NCI-H82 (cell line): ENCODE data around the gene B9D1.

Experiments used
- DNase-seq: peaks from one replicate; lab custom pipeline; 2025; lab: John Stamatoyannopoulos, UW

B9D1 gene, protein sequence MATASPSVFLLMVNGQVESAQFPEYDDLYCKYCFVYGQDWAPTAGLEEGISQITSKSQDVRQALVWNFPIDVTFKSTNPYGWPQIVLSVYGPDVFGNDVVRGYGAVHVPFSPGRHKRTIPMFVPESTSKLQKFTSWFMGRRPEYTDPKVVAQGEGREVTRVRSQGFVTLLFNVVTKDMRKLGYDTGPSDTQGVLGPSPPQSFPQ

DNA sequence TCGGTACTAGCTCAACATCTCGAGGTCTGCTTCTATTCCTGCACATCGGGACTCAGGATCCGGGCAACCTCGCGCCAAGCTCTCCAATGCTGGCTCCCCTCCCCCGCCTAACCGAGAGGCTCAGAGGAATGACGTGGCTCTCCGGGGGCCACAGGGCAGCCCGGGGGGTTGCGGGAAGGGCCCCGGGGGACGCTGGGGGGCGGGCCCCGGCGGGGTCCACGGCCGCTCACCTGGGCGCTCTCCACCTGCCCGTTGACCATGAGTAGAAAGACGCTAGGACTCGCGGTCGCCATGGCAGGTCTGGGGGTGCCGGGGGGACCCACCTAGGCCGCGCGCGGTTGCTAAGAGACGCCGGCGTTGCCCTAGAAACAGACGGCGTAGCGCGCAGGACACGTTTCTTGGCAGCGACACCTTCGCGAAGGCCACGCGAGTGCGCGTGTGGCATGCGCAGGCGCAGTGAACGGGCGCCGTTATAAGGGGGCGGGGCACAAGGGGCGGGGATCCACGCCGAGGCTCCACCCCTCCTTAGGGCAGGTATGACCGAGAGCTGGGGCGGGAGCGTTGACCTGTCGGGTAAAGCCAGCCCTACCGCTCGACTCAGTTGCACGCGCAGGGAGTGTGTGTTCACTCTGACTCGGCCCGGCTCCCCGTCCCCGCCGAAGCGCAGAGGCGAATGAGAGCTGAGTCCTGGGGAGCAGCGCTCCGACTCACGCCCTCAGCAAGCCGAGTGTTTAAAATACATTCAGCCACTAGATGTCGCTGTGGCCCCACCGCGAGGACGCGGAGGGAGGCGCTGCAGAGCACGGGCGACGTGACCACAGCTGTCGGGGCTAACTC is at the start of gene B9D1:
Gene B9D1 (minus strand): TSS at position 447 of the 837 bp plus-strand sequence. CDS start 154 bp downstream, at position 293.
- peak; percentile 95 for DNase-seq

DNA sequence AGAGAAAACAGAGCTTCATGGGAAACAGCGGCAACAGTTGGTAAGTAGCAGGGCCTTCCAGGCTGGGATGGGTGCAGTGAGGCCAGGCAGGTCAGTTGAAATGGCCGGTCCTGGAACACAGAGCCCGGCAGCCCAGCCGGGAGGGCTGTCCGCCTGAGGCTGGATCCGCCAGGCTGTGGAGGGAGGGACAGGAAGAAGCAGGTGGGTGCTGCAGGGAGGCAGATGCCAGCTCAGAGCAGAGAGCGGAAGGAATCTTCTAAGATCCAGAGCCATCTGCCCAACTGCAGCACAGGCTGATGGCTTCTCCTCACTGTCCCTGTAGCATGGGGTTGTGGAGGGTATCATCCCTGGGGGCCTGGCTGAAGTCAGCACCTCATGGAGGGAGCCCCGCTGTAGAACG is 49.1 kb upstream of the B9D1 start:
- DNase-seq, result peak; percentile 90

DNA sequence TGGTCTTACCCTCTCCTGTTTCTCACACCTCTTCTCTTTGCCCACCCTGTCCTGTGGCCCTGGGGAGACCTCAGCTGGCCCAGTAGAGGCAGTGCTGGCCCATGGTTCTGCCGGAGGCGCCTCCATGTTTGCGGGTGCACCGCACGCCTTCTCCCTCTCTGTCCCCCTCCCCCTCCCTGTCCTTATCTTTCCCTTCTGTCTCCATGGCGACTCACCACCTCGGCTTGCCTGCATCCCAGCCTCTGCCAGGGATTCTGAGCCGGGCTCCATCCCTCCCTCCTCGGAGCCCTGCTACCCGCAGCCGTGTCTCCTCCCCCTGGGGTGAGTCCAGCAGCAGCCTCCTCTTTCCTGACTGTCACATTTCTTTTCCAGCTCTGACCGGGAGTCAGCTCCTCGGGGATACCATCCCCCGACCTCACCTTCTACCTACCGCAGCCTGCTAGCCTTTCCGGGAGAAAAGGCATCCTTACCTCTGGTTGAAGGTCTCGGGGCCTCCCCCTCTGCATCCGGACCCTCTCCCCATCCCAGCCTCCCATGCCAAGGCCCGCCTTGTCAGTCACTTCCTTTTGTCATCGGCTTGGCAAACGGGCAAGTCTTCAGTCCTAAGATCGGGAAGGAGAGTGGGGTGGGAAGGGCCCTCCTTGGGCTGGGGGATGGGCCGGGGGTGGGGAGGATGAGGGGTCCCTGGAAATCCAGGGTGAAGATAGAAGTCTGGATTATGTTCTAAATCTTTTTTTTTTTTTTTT is 48.5 kb upstream of the B9D1 start, which contains the start of gene RNF112:
Gene RNF112 (plus strand): TSS at position 358 of the 746 bp plus-strand sequence. CDS start 177 bp downstream, at position 535.
- DNase-seq, result peak; percentile 22

DNA sequence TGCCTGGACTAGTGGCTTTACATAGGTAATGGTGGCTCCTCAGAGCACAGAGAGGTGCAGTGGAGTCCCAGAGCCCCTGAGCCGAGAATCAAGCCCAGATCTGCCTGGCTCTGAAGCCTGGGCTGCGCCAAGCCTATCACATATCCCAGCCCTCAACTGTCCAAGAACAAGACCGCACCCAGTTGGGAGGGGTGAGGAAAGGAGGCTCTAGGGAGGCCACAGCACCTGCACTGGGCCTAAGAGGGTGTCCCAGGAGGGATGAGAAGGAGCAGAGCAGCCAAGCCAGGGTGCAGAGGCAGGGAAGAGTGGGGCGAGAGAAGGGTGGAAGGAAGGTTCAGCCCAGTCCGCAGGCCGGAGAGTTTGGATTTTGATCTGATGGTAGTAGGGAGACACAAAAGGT is 47.6 kb upstream of the B9D1 start:
- no peak for DNase-seq

DNA sequence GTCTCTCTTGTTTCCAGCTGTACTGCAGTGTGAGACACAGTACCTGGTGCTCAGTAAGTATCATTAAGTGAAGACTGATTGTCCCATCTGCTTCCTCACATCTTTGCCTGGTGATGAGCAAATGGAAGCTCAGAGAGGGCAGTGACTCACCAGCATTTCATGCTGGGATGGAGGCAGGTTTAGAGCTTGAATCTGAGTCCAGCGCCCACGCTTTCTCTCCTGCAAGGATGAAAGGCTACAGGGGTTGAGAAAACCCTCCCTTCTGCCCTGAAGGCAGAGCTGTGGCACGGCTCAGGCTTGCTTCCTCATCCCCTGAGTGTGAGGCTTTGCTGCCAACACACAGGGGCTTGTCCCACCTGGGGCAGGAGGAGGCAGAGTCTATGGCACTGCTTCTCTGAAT is 47.0 kb upstream of the B9D1 start:
- DNase-seq, result no peak

DNA sequence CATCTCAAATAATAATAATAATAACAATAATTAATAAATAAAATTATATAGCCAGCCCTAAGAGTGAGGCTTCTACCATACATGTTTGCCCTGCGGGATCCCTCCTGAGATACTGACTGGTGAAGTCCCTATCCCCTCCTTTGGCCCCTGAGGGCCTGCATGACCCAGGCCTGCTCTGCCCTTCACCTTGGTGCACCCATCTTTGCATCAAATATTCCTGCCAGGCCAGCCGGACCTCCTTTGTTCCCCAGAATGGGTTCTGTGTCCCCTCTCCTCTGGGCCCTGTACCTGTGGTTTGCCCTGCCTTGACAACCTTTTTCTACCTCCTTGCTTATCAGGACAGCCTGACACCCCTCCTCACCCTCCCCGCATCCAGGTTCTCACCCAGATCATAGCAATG is 46.5 kb upstream of the B9D1 start:
- no peak for DNase-seq

DNA sequence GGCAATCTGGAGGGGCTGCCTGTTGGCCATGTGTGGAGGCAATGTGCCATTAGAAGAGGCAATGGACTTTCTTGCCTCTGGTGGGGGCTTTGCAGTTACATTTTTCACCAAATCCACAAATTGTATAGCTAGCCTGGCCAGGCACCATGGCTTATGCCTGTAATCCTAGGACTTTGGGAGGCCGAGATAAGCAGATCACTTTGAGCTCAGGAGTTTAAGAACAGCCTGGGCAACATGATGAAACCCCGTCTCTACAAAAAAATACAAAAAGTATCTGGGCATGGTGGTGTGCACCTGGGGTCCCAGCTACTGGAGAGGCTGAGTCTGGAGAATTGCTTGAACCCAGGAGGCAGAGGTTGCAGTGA is 45.8 kb upstream of the B9D1 start:
- peak; percentile 64 for DNase-seq

DNA sequence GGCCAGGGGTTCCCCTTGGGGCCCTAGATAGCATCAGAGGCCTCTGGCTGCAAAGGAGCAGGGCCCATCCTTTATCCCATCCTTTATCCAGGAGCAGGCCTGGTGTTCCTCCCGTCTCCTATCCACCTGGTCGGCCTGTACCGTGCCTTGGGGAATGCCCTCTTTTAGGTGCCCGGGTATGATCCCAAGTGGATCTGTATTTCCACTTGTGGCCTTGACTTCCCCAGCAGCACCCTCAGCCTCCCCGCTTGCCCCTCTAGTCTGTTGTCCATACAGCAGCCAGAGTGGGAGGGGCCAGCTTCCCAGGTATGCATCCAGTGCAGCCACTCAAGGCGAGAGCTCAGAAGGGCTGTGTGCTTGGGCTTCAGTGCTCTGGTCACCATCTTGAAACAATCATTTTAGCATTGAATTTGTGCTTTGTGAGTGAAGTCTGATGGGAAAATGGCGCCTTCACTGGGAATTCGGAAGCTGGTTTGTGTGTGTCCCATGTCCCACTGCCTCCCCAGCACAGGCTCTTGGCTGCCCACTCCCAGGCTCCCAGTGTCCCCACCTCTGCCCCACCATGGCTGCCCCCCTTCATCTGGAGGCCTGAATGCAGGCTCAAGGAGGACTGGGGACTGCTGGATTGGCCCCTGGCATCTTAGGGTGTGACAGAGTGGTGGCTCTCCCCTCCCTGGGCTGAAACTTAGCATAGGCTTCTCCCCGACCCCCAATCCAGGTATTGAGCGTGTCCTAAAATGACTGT is 45.2 kb upstream of the B9D1 start:
- no peak for DNase-seq

DNA sequence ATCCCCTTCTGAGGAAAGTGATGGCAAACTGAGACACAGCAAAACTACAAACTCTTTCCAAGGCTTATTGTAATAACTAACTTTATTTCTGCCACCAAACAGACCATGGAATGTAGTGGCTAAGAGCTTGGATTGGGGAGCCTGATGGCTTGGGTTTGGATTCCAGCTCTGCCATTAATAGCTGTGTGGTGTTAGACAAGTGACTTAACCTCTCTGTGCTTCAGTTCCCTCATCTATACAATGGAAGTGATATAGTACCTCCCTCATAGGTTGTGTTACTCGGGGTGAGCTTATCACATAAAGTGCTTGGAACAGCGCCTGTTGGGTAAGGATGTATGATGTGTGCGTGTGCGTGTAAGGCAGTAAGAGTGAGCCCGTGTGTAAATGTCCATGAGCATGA is 42.6 kb upstream of the B9D1 start:
- DNase-seq, result no peak

DNA sequence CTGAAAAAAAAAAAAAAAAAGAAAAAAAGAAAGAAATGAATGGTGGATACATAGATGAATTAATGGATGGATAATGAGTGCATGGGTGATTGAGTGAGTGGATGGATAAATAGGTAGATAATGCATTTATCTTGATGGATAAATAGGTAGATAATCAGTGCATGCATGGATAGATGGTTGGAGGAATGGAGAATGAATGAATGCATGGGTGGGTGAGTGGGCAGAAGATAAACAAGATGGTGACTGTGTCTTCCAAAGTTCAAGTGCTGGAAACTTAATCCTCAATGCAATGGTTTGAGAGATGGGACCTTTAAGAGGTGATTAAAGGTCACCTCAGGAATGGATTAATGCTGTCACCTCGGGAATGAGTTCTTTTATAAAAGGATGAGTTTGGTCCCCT is 41.7 kb upstream of the B9D1 start:
- DNase-seq, result no peak

DNA sequence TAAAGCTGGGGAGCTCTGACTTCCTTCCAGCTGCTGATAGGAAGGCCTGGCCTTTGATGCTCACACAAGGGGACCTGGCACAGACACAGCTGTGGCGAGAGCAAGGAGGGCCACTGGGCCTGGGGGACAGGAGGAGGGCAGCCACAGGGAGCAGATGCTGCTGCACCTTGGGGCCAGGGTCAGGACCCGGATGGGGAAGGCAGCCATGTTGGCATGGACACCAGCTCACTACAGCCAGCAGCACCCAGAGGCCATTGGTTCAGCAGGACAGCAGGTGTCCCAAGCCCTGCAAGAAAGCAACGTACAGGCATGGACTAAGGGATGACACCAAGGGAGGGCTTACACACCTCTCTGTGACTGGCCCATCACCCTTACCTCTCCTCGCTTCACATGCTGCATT is 40.5 kb upstream of the B9D1 start:
- DNase-seq, result no peak

DNA sequence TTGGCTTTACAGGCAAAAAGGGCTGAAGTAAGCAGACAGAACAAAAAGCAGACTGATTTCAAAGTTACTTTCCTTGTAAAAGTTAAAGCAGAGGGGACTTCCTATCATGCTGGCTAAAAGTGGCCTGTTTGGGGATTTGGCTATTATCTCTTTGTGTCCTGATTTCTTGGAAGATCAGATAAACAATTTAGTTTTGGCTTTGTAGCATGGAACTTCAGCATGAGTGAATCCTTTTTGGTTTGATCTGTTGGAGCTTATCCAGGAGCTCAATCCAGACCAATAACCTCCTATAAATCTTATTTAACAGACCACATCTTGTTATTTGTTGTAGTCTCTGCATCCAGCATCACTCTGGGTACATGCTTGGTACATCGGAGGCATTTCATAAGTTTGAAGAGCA is 39.6 kb upstream of the B9D1 start:
- no peak for DNase-seq

DNA sequence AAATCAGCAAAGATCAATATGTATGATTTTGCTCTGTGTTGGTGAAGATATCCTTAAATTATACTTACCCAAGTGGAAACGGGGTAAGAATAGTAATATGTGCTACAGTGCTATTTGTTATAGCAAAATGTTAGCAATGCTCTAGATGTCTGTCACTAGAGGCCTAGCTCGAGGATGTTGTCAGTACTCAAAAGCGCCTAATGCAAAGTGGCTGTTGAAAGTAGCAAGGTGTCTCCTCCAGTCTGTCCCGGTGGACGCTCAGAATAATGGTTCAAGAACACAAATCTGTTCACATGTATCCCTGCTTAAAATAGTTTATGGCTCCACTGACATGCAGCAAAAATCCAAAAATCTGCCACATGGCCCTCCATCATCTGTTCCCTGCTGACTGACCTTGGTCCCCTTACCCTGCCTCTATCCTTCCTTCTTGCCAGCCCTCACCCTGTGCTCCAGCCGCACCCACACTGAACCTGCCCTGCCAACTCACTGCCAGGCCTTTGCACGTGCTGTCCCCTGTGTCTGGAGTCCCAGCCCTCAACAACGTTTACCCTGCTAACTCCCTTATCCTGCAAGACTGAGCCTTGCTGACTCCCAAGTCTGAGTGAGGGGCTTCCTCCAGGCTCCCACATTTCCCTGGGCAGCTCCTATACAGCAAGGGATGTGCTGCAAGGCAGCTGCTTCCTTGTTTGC is 38.9 kb upstream of the B9D1 start:
- DNase-seq, result peak; percentile 33

DNA sequence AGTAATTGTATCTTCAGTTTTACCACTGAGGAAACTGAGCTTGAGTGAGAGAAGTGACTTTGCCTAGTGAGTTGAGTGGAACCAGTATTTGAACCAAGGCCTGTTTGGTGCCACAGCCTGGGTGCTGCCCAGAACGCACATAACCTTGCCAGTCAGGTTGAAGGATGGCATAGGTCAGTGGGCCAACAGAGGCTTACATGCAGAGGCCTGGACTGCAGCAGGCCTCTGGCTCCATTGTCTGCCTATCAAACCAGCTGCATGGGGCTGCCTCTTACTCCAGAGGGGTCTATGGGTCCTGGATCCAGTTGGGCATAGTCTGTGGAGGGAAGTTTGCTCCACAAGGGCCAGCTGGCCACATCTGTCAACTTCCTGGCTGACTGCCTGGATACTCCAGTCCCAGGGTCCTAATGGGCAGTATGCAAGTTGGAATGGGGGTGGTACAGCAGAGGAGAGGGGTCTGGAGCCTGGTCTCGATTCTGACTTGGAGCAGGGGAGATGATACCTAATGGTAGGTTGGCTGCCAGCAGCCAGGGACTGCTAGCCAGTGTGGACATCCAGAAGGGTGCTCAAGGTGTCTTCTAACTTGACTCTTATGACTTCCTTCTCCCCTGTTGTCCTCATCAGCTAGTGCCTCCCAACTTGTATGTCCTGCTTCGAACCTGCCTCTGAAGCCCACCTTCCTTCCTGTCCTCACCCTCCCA is 37.4 kb upstream of the B9D1 start:
- DNase-seq, result no peak

DNA sequence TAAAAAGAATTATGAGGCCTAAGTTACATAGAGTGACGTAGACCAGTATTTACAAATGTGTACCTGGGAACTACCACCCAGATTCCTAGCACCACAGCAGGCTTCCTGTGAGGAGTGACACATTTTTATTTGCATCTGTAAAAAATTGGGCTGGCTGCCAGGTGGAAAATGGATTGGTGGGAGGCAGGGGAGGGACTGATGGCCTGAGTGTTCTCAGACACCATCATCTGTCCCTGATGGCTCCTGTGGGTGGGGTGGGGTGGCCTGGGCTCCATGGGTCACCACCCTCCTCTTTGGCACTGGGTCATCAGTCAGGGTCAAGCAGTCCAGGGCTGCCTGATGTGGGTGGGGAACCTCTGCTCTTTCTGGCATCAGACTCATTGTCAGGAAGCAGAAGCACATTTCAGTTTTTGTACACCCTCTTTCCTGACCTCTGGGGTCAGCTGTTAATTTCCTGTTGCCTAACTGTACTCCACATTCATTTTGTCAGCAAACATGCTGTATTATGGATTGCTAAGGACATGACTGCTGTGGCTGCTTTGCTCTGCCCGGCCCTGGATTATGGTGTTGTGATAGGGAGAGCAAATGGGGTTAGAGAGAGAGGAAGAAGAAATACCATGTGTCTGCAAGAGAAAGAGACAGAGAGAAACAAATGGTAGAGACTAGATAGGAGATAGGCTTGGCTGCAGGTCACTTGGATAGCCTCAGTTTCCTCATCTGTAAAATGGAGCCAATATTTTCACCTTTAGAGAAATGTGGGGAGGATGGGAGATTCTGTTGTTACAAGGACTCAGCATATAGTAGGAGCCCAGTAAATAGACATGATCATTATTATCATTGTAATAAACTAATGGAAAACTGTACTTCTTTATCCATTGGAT is 36.0 kb upstream of the B9D1 start:
- peak; percentile 22 for DNase-seq

DNA sequence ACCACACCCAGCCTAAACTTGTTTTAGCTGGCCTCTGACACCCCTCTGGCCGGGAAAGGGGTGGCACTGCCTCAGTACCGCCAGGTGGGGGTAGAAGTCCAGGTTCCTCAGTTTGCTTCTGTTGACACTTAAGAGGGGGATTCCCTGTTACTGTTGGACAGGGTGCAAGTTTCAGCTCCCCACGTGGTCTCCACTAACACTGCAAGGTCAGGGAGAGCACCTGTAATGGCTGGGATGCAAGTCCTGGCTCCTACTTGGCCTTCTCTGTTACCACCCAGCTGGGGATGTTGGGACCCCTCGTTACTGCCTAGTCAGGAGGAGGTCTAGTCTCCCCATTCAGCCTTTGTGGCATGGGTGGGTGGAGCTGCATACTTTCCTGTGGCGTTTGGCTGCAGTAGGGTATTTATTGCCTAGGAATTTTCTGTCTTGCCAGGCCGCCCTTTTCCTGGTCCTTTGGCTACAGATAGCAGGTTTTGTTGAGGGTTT is 35.1 kb upstream of the B9D1 start:
- peak; percentile 22 for DNase-seq

DNA sequence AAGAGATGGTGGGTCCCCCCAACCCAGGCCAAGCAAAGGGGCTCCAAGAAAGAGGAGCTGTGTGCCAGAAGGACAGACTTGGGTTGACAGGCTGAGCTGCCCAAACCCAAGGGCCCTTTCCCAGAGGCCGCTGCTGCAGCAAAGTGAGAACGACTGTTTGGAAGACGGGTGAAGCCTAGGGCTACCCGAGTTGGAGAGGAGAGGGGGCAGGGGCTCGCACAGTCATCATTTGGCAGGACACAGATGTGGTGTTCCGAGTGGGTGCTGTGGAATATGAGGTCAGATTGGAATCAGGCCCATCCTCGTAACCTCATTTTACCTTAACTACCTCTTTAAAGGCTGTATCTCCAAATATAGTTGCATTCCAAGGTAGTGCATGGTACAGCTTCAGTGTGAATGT is 29.8 kb upstream of the B9D1 start:
- no peak for DNase-seq

DNA sequence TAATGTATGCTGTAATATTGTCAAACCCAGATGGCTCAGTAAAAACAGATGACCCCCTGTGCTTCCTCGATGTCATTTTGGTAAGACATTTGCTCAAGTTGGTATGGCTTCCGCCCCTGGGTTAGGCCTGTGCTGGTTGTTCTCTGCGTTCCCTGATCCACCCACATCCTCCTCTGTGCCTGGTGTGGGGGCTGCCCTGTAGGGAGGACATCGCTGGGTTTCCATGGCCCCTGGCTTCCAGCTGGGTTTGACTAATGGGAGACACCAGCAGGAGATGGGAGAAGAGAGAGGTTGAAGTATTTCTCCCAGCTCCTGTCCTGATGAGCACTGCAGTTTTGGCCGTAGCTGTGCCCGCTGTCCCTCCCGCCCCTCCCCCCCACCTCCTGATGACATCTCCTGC is 28.9 kb upstream of the B9D1 start:
- DNase-seq, result no peak

DNA sequence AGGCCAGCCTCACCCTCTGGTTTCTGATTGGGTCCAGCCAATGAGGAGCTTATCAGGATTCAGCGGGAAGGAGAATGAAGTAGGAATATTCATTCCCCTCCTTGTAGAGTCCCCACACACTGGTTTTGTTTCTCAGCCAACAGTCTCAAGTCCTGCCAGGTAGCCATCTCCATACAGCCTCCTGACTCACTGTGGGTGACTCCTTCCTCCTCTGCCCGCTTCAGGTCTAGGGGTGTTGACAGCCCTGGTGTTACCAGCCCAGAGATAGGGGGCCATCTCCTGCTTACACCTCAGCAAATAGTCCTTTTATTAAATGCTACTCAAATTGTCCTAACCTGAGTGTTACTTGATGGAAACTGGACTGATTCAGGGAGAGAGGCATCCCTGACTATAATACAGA is 28.4 kb upstream of the B9D1 start:
- DNase-seq, result no peak
